Measurements from ENCODE around the gene LRRN2.

LRRN2 gene

DNA sequence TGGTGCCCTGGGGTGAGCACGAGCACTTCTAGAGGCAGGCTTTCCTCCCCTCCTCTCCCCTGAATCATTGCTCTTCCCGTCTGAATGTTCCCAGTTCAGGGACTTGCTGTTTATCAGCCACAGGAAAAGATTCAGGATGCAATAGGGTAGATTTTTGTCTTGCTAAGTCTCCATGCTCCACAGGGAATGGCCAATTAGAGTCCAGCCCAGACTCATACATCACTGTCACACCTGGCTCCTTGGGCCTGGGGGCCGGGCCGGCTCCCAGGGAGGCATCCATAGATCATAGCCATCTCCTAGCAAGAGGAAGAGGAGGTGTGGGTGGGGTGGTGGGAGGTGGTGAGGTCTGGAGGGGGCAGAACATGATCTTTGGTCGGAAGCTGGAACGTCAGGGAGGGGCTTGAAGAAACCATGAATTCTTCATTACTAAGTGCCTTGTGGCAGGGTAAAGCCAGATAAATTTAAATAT lies 83.4 kb downstream of the LRRN2 start:
- no peak for DNase-seq (ENCODE audit: low read depth in 2 of 2)

DNA sequence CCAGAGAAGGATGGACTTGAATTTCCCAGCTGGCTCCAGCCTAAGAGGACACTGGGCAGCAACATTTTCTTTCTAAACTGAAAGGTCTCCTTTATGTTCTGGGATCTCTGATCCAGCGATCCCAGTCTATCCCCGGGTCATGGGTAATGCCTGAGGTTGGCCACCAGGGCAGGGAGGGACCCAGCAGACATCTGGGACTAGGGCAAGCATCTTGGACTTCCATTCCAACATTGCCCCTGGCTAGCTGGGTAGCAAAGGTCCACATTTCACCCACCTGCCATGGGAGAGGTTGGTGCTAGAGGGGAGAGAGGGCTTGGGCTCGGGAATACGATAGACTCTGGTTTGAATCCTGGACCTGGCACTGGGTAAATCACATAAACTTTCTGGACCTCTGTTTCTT lies 84.6 kb downstream of the LRRN2 start:
- DNase-seq (ENCODE audit: low read depth in 2 of 2), result no peak

DNA sequence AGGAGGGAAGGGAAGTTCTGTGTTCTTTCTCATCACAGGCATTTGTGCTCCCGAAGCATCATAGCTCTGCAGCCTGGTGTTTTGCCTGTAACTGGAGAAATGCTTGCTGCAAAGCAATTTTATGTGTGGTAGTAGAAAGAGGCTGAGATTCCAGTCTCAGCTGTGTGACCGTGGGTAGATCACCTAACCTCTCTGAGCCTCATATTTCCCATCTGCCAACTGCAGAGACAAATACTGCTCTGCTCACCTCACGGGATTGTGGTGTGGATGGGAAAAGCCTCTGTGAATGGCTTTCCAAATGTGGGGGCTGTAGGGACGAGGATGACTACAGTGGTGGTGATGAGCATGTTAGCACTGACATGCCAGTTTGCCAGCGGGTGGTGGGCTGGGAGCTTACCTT lies 85.3 kb downstream of the LRRN2 start:
- no peak for DNase-seq (ENCODE audit: low read depth in 2 of 2)

DNA sequence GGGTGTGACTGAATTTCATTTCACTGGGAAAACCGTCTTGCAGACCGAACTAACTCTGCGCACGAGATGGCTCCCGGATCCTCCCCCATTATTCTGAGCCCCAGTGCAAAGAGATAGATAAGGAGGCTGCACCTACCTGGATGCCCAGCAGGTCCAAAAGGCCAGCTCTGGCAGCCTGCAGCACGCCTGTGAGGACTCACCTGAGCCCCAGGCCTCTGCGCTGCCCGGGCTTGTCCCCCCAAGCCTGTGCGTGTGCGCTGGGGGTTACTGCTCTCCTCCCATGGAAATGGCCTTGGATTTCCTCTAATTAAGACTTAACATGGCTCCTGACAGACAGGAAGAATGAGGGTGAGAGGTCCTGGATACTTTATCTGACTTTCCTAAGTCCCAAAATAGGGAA lies 85.9 kb downstream of the LRRN2 start:
- DNase-seq (ENCODE audit: low read depth in 2 of 2), result no peak

DNA sequence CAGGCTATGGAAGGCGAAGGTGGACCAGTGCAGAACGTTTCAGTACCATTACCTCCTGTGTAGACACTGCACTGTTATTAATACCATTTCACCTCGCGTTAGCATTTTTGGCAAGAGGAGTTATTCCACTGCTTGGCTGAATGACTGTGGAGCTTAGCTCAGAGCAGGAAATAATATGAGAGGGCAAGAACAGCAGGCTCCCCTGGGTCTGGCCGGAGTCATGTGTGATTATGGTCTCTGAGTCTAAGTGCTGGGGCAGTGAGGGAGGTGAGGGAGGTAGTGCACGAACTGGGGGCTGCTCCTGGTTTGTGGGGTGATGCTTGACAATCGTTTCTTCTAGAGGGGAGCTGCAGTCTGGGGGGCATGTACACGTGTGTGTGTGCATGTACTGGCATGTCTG lies 86.4 kb downstream of the LRRN2 start:
- no peak for DNase-seq (ENCODE audit: low read depth in 2 of 2)

DNA sequence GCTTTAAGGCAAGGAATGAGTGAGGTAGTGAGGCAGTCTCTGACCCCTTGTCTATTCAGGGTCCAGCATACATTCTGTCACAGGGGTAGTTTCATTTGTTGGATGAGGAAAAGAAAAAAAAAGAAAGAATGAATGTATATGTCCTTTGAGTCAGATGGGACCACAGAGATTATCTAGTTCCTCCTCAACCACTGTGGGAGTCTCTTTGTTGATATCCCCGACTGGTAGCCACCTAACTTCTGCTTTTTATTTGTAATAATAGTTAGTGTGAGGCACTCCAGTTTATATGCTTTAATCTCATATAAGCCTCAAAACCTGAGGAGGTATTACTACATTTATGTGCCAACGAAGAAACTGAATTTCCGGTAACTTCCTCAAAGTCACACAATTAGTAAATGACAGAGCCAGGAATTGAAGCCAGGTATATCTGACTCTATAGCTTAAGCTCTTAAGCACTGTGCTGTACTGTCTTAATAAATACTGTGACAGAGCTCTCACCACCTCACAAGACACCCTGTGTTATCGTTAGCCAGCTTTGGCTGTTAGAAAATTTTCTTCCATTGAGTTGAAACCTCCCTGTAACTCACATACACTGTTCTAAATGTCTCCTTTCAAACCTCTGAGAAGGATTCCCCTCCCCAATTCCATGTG lies 87.1 kb downstream of the LRRN2 start:
- DNase-seq (ENCODE audit: low read depth in 2 of 2), result no peak

DNA sequence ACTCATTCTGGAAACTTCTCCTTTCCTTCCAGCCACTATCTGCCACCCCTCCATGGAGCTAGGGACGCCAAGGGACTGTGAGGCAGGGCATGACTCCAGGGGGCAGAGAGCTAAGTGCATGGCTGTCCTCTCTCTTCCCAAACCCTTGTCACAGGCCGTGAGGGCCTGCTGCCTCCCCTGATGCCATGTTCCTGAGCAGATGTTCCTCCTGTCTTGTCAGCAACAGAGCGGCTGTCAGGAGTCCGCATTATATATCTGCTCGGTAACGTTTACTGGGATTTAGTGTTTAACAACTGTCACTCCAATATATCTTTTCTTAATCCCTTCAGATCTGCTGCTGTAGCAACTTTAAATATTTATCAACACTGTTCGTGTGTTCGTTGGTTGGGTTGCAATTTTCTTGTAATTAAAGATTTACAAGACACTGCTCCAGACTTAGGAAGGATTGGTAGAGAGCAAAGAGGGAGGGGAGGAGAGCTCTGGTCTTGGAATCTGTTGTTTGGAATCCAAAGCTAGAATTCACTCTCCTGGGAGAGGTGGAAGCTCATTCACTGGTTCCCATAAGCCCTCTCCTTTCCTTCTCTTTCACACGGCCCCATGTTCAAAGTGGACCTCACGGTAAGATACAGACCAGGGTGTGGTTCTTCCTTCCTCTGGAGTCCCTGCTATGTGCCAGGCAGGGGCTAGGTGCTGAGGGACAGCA lies 93.1 kb downstream of the LRRN2 start:
- no peak for DNase-seq (ENCODE audit: low read depth in 2 of 2)

DNA sequence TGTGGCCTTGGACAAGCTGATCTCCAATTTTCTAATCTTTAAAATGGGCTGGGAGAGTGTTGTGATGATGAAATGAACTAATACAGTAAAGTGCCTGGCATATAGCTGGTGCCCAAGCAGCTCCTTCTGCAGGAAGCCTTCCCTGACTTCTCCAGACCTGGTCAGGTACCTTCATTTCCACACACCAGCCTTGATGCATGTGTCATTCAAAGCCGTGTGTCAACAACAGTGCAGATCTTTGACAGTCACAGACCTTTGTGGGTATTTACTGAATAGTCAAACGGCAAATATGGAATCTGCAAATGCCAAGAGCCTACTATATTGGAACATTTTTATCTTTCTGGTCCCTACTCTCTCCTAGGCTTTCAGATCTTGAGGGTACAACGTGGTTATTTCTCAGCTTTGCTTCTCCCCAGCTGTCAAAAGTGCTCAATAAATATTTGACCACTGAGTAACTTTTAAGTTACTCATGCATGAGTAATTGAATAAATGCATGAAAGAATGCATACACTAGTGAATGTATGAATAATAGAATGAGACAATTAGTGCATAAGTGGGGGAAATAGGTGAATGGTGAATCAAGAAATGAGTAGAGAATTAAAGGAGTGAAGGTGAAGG lies 94.0 kb downstream of the LRRN2 start:
- DNase-seq (ENCODE audit: low read depth in 2 of 2), result no peak

DNA sequence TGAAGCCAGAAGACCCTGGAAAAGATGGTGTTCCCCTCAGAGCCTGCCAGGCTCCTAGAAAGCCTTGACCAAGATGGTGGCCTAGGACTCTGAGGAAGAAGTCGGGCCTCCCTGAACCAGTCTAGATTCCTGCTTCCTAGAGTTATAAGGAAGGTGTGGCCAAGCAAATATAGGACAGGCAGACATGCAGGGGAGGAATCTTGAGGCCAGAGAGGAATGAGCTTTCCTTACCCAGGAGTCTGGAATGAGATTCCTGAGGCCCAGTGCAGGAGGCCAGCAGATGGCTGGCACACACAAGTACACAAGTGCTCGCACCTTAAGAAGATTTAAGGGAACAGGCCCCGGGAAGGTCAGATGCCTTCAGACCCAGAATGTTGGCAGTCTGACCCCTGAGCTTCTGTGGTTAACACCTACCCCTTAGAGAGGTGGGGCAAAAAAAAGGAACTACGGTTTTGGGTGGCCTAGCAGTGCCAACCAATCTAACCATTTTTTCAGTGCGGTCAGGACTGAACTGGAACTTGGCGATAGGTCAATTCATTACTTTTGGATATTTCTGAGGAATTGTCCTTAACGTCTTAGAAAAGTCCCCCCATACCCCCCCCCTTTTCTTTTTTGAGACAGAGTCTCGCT lies 96.0 kb downstream of the LRRN2 start:
- DNase-seq (ENCODE audit: low read depth in 2 of 2), result no peak

DNA sequence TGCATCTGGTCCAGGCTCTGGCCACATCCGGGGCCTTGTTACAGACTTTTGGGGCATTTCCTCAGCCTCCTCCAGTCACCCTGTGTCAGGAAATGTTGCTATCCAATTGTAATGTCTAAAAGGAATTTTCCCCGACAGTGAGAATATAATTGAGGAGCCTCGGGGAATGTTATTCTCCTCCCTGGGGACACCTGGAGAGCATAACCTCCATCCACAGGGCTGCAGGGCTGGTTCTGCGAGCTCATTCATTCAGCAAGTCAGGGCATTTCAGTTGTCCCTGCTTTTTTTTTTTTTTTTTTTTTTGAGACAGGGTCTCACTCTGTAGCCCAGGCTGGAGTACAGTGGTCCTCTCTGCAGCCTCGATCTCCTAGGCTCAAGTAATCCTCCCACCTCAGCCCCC lies 96.7 kb downstream of the LRRN2 start:
- DNase-seq (ENCODE audit: low read depth in 2 of 2), result no peak

DNA sequence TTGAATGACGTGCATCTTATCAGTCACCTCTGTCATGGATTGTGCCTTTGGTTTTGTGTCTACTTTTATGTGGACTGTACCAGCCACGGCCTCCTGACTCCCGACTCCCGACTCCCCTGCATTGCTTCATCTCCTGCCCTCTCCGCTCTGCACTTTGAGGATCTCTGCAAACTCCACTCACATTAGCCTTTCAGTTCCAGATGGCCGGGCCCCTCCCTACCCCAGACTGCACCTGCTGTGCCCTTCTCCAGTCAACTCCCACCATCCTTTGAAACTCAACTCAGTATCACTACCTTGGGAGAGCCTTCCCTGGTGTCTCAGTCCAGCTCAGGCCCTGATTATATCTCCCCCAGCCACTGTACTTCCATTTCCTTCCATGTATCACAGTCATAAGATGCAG lies 97.9 kb downstream of the LRRN2 start:
- DNase-seq (ENCODE audit: low read depth in 2 of 2), result no peak

DNA sequence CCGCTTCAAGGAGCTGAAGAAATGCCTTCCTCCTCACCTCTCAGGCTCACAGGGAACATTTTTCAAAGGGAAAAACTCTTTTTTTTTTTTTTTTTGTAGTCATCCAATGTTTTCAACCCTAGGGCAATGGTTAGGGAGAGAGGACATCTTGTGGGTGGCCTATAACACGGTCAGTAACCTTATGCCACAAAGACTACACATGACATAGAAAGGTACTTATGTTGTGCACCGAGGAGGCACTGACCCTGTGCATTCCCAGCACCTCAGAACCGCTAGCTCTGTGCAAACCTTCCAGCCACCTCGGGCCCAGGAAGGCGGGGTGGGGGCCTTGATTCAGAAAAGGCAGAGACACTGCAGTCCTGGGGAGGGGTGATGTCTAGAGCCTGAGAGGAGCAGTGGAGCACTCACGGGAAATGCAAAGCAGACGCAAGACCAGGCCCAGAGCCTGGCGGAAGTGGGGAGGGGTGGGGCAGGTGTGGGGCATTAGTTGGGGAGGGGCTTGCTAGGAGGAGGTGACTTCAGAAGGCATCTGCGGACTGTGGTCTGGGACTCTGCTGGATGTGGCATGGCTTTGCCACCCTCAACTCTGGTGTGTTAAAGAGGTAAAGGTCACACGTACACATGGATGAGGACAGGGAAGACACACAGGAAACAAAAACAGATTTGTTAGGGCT lies 100.7 kb downstream of the LRRN2 start:
- DNase-seq (ENCODE audit: low read depth in 2 of 2), result no peak

DNA sequence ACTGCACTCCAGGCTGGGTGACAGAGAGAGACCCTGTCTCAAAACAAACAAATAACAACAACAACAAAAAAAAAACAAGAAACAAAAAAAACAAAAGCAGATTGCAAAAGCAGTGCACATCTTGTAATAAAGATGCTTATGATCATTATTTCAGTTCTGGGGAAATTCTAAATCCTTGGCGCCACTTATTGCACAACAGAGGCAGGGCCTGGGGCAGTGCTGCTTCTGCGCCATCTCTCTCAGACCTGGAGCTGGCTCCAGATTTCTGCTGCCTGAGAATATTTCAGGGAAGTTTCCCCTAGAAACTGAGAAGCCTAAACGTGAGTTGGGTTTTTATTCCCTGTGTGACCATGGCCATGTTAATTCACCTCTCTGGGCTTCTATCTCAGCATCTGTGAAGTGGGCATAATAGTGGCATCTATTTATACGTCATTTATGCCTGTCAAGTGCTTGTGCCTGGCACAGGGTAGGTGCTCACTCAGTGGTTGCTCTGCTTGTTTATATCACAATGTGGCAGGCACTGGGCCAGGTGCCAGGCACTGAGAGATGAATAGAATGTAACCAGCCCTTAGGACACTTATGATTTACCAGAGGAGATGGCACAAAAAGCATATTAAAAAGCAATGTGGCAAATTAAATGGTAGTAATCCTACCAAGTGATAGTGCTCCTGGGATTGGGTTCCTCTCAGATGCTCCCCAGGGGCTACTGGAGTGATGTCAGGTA lies 101.5 kb downstream of the LRRN2 start:
- DNase-seq (ENCODE audit: low read depth in 2 of 2), result no peak

DNA sequence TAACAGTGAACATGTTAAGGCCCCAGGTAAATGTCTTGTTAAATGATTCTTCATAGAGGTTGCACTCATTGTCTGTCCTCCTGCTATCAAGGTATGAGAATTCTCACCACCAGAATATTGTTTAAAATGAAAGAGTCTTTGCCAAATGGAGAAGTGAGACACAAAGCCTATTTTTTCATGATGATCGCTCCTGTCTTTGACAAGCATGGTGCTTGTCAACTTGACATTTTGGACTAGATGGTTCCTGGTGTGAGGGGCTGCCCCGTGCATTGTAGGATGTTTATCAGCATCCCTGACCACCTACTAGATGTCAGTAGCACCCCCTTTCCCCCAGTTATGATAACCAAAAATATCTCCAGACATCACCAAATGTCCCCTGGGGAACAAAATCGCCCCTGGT lies 103.8 kb downstream of the LRRN2 start:
- no peak for DNase-seq (ENCODE audit: low read depth in 2 of 2)

DNA sequence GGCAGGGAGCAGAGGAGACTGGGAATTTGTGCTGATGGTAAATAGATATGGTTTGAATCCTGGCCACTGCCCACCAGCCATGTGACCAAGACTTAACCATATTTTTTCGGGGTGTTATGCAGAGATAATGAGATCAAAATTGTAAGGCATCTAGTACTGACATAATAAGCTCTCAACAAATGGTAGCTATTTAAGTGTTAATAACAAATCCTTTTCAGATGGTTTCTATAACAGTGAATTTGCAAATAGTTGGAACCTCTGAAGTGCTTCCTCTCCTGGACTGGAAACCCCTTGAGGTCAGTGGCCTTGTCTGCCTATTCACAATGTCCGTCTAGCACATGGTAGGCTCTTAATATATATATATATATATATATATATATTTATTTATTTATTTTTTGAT lies 104.7 kb downstream of the LRRN2 start:
- no peak for DNase-seq (ENCODE audit: low read depth in 2 of 2)

DNA sequence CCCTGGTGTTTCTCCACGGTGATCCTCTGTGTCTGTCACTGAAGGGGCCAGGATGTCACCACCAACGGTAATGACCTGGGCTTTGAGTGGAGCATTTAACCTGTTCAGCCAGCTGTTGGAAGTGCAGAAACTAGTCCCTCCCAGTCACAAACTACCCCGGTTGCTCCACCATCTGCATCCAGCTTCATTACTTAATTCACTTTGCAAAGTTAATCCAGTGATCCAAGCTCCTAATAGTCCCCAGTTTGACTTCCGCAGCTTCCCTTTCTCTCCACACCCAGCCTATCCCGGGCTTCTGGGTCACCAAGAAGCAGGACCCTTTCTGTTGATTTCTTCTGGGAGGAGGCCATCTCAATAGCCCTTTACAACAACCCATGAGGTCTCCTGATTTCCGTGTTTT lies 105.9 kb downstream of the LRRN2 start:
- DNase-seq (ENCODE audit: low read depth in 2 of 2), result no peak

DNA sequence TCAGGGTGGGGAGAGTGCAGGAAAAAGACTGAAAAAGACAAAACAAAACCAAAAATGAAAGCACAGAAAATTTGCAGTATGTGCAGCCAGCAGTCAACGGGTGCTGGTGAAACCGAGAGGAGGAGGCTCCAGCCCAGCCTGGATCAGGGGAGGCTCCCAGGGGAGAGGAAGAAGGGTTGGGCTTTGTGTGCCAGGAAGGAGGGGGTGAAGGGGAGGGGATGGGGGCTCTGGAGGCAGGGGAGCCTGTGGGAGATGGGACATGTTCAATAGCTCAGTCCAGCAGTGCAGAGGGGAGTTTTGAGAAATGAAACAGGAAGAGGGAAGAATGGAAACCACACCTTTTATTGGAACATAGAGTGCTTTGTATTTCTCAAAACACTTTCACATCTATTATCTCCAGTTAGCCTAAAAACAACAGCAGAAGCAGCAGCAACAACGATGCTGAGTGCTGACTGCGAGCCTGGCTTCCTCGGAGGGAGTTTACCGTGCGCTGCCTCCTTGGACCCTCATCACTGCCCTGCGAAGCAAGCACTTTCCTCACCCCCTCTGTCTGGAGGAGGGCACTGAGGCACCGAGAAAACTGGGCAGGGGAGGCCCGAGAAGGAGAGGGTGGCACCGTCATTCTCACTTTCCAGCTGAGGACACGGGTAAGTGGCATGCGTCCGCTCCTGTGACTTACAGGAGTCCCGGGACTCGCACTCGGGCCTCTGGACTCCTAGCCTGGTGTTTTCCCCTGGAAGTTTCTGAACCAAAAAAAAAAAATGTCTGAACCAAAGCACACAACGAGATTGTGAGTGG lies 106.5 kb downstream of the LRRN2 start:
- no peak for DNase-seq (ENCODE audit: low read depth in 2 of 2)

DNA sequence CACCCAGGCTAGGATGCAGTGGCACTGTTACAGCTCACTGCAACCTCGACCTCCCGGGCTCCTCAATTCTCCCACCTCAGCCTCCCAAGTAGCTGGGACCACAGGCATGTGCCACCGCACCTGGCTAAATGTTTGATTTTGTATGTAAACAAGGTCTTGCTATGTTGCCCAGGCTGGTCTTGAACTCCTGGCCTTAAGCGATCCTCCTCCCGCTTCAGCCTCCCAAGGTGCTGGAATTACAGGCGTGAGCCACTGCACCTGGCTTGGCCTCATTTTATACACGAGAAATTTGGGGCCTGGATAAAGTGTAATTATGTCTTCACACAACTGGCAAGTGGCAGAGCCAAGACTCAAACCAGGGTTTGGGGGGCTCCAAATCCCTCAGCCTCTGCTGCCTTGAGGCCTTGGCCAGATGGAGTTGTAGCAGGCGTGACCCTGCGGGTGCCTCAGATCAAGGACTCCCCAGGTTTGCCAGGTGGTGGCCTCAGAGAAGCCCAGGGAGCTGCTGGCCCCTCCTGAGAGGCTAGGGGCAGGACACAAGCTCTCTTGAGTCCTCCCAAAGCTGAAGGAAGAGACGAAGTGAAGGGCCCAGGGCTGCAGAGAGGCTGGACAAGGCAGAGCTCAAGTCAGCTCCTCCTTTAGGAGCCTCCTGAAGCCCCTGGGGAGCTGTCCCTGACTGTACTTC lies 107.6 kb downstream of the LRRN2 start:
- no peak for DNase-seq (ENCODE audit: low read depth in 2 of 2)

DNA sequence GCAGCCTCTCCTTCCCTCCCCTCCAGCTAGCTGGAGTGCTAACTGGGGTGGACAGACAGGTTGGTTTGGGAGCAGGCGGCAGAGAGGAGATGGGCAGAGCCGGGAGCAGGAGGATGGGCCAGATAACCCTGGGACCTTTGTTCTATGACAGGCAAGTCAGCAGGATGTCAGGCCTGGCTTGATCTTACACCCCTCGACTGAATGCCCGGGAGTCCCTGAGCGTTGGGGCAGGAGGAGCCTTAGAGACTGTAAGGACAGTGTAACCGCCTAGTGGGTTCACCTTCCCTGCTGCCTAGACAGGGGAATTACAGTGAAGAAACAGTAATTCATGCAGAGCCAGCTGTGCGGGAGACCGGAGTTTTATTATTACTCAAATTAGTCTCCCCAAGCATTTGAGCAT lies 109.1 kb downstream of the LRRN2 start:
- no peak for DNase-seq (ENCODE audit: low read depth in 2 of 2)

All from stimulated activated CD4-positive, alpha-beta T cell treated with anti-CD3 and anti-CD28 coated beads, Interleukin-15, amount 100 ng/mL, for 48 hours (primary cell).